WTC11 (cell line): ENCODE measurements around the gene HDHD5. TPM values are rescaled to one million over a fixed set of nuclear protein-coding genes. Genes with fewer than 3 reads are reported as not detected.

ENCODE experiments used
- ATAC-seq: fragments of 200-7000 bp; cut with Tn5 transposase; 2 replicates; pipeline ENCODE4 v1.10.0; 2021; ENCODE audit warnings: mild to moderate bottlenecking, moderate library complexity
- CTCF ChIA-PET: fragments of 300-600 bp; sonication (Branson Sonifier 250); formaldehyde crosslinking; loops from one replicate; lab custom pipeline; 2021; ENCODE audit warnings: antibody characterized with exemption; lab: Charles Lee
- POLR2A ChIA-PET: fragments of 350-600 bp; sonication (Branson Sonifier 250); formaldehyde crosslinking; loops from one replicate; lab custom pipeline; 2021; ENCODE audit warnings: antibody characterized with exemption; lab: Charles Lee
- DNase-seq: peaks from one replicate; pipeline ENCODE4 v3.0.0; 2021; ENCODE audit warnings: low spot score
- H3K27ac Mint-ChIP-seq: 2 replicates; pipeline ENCODE4 v1.8.0; 2021; ENCODE audit warnings: mixed read lengths
- H3K27me3 Mint-ChIP-seq: 2 replicates; pipeline ENCODE4 v1.8.0; 2021; ENCODE audit warnings: low read depth, mild to moderate bottlenecking, moderate library complexity, mixed read lengths
- H3K36me3 Mint-ChIP-seq: 2 replicates; pipeline ENCODE4 v1.8.0; 2021; ENCODE audit warnings: mixed read lengths
- H3K4me1 Mint-ChIP-seq: 2 replicates; pipeline ENCODE4 v1.8.0; 2022; ENCODE audit warnings: mixed read lengths
- H3K4me3 Mint-ChIP-seq: 2 replicates; pipeline ENCODE4 v1.8.0; 2021; ENCODE audit warnings: mild to moderate bottlenecking, moderate library complexity, mixed read lengths
- H3K9me3 Mint-ChIP-seq: 2 replicates; pipeline ENCODE4 v1.8.0; 2021; ENCODE audit warnings: mixed read lengths
- ATF1 ChIP-seq: sonication (generic); formaldehyde crosslinking; IDR thresholded peaks from 2 replicates; pipeline ENCODE4 v1.8.1; 2023; ENCODE audit warnings: mild to moderate bottlenecking, moderate library complexity, missing genetic modification reagents
- ATF2 ChIP-seq: sonication (generic); formaldehyde crosslinking; IDR thresholded peaks from 2 replicates; pipeline ENCODE4 v1.8.1; 2022; ENCODE audit warnings: low read depth, missing genetic modification reagents, borderline replicate concordance
- ERG ChIP-seq: fragments of 250-450 bp; sonication (Bioruptor Pico); IDR thresholded peaks from 2 replicates; pipeline ENCODE4 v1.8.0; 2021; ENCODE audit warnings: mild to moderate bottlenecking
- GTF2I ChIP-seq: fragments of 250-450 bp; sonication (Bioruptor Pico); conservative IDR thresholded peaks from 2 replicates; pipeline ENCODE4 v1.4.0; 2021; ENCODE audit warnings: mild to moderate bottlenecking
- IRF1 ChIP-seq: sonication (generic); formaldehyde crosslinking; IDR thresholded peaks from 2 replicates; pipeline ENCODE4 v1.8.0; 2023; ENCODE audit warnings: missing genetic modification reagents
- STAT6 ChIP-seq: sonication (generic); formaldehyde crosslinking; conservative IDR thresholded peaks from 2 replicates; pipeline ENCODE4 v1.8.1; 2023; ENCODE audit warnings: mild to moderate bottlenecking, low read depth, missing genetic modification reagents, moderate library complexity
- ZNF232 ChIP-seq: sonication (generic); formaldehyde crosslinking; IDR thresholded peaks from 2 replicates; pipeline ENCODE4 v1.8.0; 2022; ENCODE audit warnings: mild to moderate bottlenecking, missing genetic modification reagents
- ZNF263 ChIP-seq: sonication (generic); formaldehyde crosslinking; IDR thresholded peaks from 2 replicates; pipeline ENCODE4 v1.8.1; 2022; ENCODE audit warnings: low read depth, mild to moderate bottlenecking, moderate library complexity, missing genetic modification reagents
- ZNF317 ChIP-seq: sonication (generic); formaldehyde crosslinking; IDR thresholded peaks from 2 replicates; pipeline ENCODE4 v1.8.1; 2023; ENCODE audit warnings: low read depth, mild to moderate bottlenecking, moderate library complexity, missing genetic modification reagents, borderline replicate concordance
- total RNA-seq: library from RNA; stranded (reverse); gene quantifications from 3 replicates; pipeline ENCODE4 v1.2.3, GENCODE V29; 2021
- TF ChIP-seq, protein P1 (sequence below): sonication (generic); formaldehyde crosslinking; IDR thresholded peaks from 2 replicates; pipeline ENCODE4 v1.8.1; 2023; ENCODE audit warnings: mild to moderate bottlenecking, missing genetic modification reagents

Gene HDHD5
- total RNA-seq, 1 experiment from 2014 or later, result 84.0 TPM

GRCh38 chr22:17190702-17191101, 31.6 kb upstream of the HDHD5 start:
- peaks cover 12% of the 10 kb centered on the region for H3K36me3 Mint-ChIP-seq
- POLR2A ChIA-PET, result interaction anchor here (0.9 kb wide), 1 partner anchor 9 kb away, joined by 3 read pairs; no protein-coding TSS in a partner anchor
- no peak for TF ChIP-seq ERG (CRISPR knock-in tag)
- TF ChIP-seq, protein P1, sequence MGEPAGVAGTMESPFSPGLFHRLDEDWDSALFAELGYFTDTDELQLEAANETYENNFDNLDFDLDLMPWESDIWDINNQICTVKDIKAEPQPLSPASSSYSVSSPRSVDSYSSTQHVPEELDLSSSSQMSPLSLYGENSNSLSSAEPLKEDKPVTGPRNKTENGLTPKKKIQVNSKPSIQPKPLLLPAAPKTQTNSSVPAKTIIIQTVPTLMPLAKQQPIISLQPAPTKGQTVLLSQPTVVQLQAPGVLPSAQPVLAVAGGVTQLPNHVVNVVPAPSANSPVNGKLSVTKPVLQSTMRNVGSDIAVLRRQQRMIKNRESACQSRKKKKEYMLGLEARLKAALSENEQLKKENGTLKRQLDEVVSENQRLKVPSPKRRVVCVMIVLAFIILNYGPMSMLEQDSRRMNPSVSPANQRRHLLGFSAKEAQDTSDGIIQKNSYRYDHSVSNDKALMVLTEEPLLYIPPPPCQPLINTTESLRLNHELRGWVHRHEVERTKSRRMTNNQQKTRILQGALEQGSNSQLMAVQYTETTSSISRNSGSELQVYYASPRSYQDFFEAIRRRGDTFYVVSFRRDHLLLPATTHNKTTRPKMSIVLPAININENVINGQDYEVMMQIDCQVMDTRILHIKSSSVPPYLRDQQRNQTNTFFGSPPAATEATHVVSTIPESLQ, result no peak
- no peak for TF ChIP-seq IRF1 (CRISPR knock-in tag)
- TF ChIP-seq ATF2 (CRISPR knock-in tag), result no peak
- no peak for TF ChIP-seq ATF1 (CRISPR knock-in tag)

GRCh38 chr22:17176715-17177114, 17.6 kb upstream of the HDHD5 start:
- H3K4me3 Mint-ChIP-seq, result no peak overlapping the region
- DNase-seq (no peak), ATAC-seq (no peak)
- H3K27me3 Mint-ChIP-seq, result no peaks in the 10 kb centered on the region
- TF ChIP-seq STAT6 (CRISPR knock-in tag), result no peak
- no peak overlapping the region for H3K27ac Mint-ChIP-seq
- H3K9me3 Mint-ChIP-seq, result peaks cover 3% of the 10 kb centered on the region; the same call in 1 of the 2 replicates
- H3K4me1 Mint-ChIP-seq, result peaks cover 16% of the 10 kb centered on the region
- POLR2A ChIA-PET, result no interaction called here
- peaks cover 8% of the 10 kb centered on the region; the same call in 1 of the 2 replicates for H3K36me3 Mint-ChIP-seq
- CTCF ChIA-PET, result interaction anchor here (1.0 kb wide), 1 partner anchor 18 kb away, joined by 4 read pairs; the partner anchor contains the start of gene HDHD5

More at GRCh38 chr22:17190702-17191101, 31.6 kb upstream of the HDHD5 start:
- H3K27ac Mint-ChIP-seq, result no peak overlapping the region
- ATAC-seq (peak; percentile 23; the same call in 1 of the 2 replicates), DNase-seq (no peak)
- peaks cover 17% of the 10 kb centered on the region for H3K4me1 Mint-ChIP-seq
- CTCF ChIA-PET, result interaction anchor here (0.6 to 17.1 kb wide), 6 partner anchors 11 to 228 kb away, joined by 3 to 215 read pairs (median 3); no protein-coding TSS in a partner anchor
- H3K27me3 Mint-ChIP-seq, result no peaks in the 10 kb centered on the region
- H3K4me3 Mint-ChIP-seq, result no peak overlapping the region
- no peaks in the 10 kb centered on the region for H3K9me3 Mint-ChIP-seq

DNA sequence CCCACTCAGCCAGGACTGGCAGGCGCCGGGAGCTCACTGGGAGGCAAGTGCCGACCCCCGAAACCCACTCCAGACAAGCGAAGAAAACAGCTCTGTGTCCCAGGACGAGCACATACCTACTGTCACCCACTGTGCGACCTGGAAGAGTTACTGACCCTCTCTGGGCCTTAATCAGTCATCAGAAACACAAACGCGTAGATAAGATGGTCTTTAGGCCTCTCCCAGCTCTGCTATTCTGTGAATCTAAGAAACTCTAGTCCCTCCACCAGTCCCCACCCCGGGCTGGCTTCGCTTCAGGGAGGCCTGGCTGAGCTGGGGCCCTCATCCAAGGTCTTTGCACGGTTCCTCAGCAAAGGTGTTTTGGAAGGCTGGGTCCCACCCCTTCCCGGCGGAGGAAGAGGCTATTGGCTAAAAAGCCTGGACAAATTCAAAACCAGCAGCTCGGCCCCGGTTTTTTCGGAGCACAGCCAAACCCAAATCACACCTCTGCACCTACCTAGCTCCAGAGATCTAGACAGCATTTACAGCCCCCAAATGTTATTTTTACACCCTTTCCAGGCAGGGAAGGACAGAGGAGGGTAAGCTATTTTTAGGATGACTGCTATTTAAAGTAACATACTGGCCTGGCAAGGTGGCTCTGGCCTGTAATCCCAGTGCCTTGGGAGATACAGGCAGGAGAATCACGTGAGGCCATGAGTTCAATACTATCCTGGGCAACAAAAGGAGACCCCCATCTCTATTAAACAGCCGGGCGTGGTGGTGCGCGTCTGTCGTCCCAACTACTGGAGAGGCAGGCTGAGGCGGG, 13.2 kb upstream of the HDHD5 start:
- peak; percentile 38 for ATAC-seq
- peak; percentile 65 for DNase-seq
- peaks cover 19% of the 10 kb centered on the region for H3K4me1 Mint-ChIP-seq
- peak overlapping the region; percentile 61 for H3K4me3 Mint-ChIP-seq
- ChIA-PET POLR2A (interaction anchor here (0.5 to 3.1 kb wide), 17 partner anchors 12 to 518 kb away, joined by 3 to 19 read pairs (median 4); partner anchors contain the start of genes CECR2 and HDHD5), CTCF (interaction anchor here (0.5 to 5.6 kb wide), 124 partner anchors 9 to 586 kb away, joined by 3 to 215 read pairs (median 5); partner anchors contain the start of genes ADA2, CECR2, HDHD5 and TMEM121B)
- no peaks in the 10 kb centered on the region for H3K36me3 Mint-ChIP-seq
- H3K27ac Mint-ChIP-seq, result peak overlapping the region; percentile 92
- H3K9me3 Mint-ChIP-seq, result peaks cover 3% of the 10 kb centered on the region; the same call in 1 of the 2 replicates
- peaks cover 3% of the 10 kb centered on the region; the same call in 1 of the 2 replicates for H3K27me3 Mint-ChIP-seq
- TF ChIP-seq ZNF317 (CRISPR knock-in tag), result no peak
- no peak for TF ChIP-seq ZNF232 (CRISPR knock-in tag)
- no peak for TF ChIP-seq ZNF263 (CRISPR knock-in tag)
- TF ChIP-seq GTF2I (CRISPR knock-in tag), result peak; percentile 68
